Endothelial cell of umbilical vein (primary cell): ENCODE measurements around the gene R3HCC1L. TPM values are rescaled to one million over a fixed set of nuclear protein-coding genes. Genes with fewer than 3 reads are reported as not detected.

Experiments used
- BruUV-seq: library from RNA; stranded (reverse); fragments of 400-500 nt; replicated peaks from 2 replicates; lab custom pipeline; 2021; lab: Mats Ljungman, UMichigan
- CTCF ChIA-PET: fragments of 300-600, 350-600 bp; sonication (Branson Sonifier 250); formaldehyde crosslinking; loops from one replicate; lab custom pipeline; 2021; ENCODE audit warnings: antibody characterized with exemption, inconsistent platforms; lab: Charles Lee
- POLR2A ChIA-PET: fragments of 300-600, 350-600 bp; sonication (Branson Sonifier 250); formaldehyde crosslinking; loops from one replicate; lab custom pipeline; 2021; ENCODE audit warnings: antibody characterized with exemption, inconsistent platforms; lab: Charles Lee
- DNase-seq: peaks from one replicate; pipeline ENCODE4 v3.0.0-alpha.2; 2011; ENCODE audit warnings: low read depth, low spot score
- FAIRE-seq: peaks from 2 replicates; lab custom pipeline; 2011; peaks lifted over from hg19 to GRCh38; lab: Jason Lieb, UNC
- H2AFZ ChIP-seq: 2 replicates; pipeline ENCODE4 v1.6.0; 2012; ENCODE audit warnings: low read depth, low read length, control low read depth, inconsistent platforms
- H3K27ac ChIP-seq: 2 replicates; pipeline ENCODE4 v1.5.1; 2011; ENCODE audit warnings: low read depth, mild to moderate bottlenecking, control low read depth, low read length, moderate library complexity; ENCODE audit not compliant: insufficient read depth
- H3K27me3 ChIP-seq, 2 experiments: 2 replicates each; pipeline versions ENCODE4 v1.6.0 to v1.6.1; 2011; ENCODE audit warnings: low read length in 2 of 2, mixed read lengths in 1 of 2; ENCODE audit not compliant: control insufficient read depth in 2 of 2, insufficient read depth in 2 of 2
- H3K36me3 ChIP-seq, 2 experiments: 2 replicates in 1 of 2; 3 replicates in 1 of 2; pipeline ENCODE4 v1.5.1; 2011; ENCODE audit warnings: low read length in 2 of 2, mild to moderate bottlenecking in 1 of 2, moderate library complexity in 1 of 2; ENCODE audit not compliant: control insufficient read depth in 2 of 2, insufficient read depth in 2 of 2; ENCODE audit errors: extremely low read depth in 1 of 2
- H3K4me1 ChIP-seq: 3 replicates; pipeline ENCODE4 v1.5.1; 2011; ENCODE audit warnings: mild to moderate bottlenecking, low read length; ENCODE audit not compliant: control insufficient read depth, insufficient read depth; ENCODE audit errors: extremely low read depth
- H3K4me2 ChIP-seq: 2 replicates; pipeline ENCODE4 v1.6.1; 2011; ENCODE audit warnings: low read length, control low read depth, mixed read lengths; ENCODE audit not compliant: insufficient read depth
- H3K4me3 ChIP-seq, 3 experiments: fragments of 200-600 bp in 1 of 3; sonication (generic), shearing (Covaris generic) in 1 of 3; replicated peaks in 1 of 3; 2 replicates each; pipeline ENCODE4 v1.5.1; 2011 to 2016; ENCODE audit warnings: control low read depth in 3 of 3, low read length in 3 of 3, mild to moderate bottlenecking in 2 of 3, inconsistent platforms in 1 of 3, low read depth in 1 of 3, moderate library complexity in 1 of 3; ENCODE audit not compliant: insufficient read depth in 1 of 3
- H3K79me2 ChIP-seq: 2 replicates; pipeline ENCODE4 v1.6.0; 2012; ENCODE audit warnings: low read length, inconsistent platforms; ENCODE audit not compliant: control insufficient read depth, insufficient read depth
- H3K9ac ChIP-seq: replicated peaks from 2 replicates; pipeline ENCODE3; 2011; ENCODE audit warnings: low read length, control low read depth; ENCODE audit not compliant: insufficient read depth; ENCODE audit errors: extremely low read depth
- H3K9me1 ChIP-seq: replicated peaks from 3 replicates; pipeline ENCODE4 v1.6.0; 2011; ENCODE audit warnings: mild to moderate bottlenecking, low read length; ENCODE audit not compliant: control insufficient read depth, insufficient read depth; ENCODE audit errors: extremely low read depth
- H3K9me3 ChIP-seq: replicated peaks from 2 replicates; pipeline ENCODE4 v1.5.1; 2012; ENCODE audit warnings: low read length, inconsistent platforms; ENCODE audit not compliant: control insufficient read depth, insufficient read depth
- H4K20me1 ChIP-seq: replicated peaks from 2 replicates; pipeline ENCODE3; 2011; ENCODE audit warnings: mild to moderate bottlenecking, low read length; ENCODE audit not compliant: control insufficient read depth, insufficient read depth; ENCODE audit errors: extremely low read depth
- EZH2 ChIP-seq: IDR thresholded peaks from 2 replicates; pipeline ENCODE4 v1.6.1; 2012; ENCODE audit warnings: borderline replicate concordance, low read depth, mild to moderate bottlenecking, moderate library complexity, low read length, inconsistent platforms; ENCODE audit not compliant: severe bottlenecking
- FOS ChIP-seq: IDR thresholded peaks from 2 replicates; pipeline ENCODE4 v1.6.1; 2011; ENCODE audit warnings: mild to moderate bottlenecking, low read length, moderate library complexity, borderline replicate concordance; ENCODE audit not compliant: insufficient read depth
- GATA2 ChIP-seq: IDR thresholded peaks from 2 replicates; pipeline ENCODE4 v1.7.0; 2011; ENCODE audit warnings: low read depth, mild to moderate bottlenecking, moderate library complexity, mixed read lengths, low read length; ENCODE audit not compliant: insufficient read length, insufficient read depth
- JUN ChIP-seq: IDR thresholded peaks from 2 replicates; pipeline ENCODE4 v1.6.1; 2011; ENCODE audit warnings: borderline replicate concordance, low read depth; ENCODE audit not compliant: insufficient read length, insufficient read depth
- MYC ChIP-seq: IDR thresholded peaks from one replicate; pipeline ENCODE4 v1.6.1; 2011; ENCODE audit warnings: mild to moderate bottlenecking, low read depth, low read length
- POLR2A ChIP-seq: IDR thresholded peaks from 2 replicates; pipeline ENCODE4 v1.6.1; 2012; ENCODE audit warnings: low read depth, mild to moderate bottlenecking, control low read depth, low read length
- POLR2AphosphoS5 ChIP-seq: IDR thresholded peaks from 2 replicates; pipeline ENCODE4 v1.6.1; 2012; ENCODE audit warnings: low read depth, mild to moderate bottlenecking, control low read depth, low read length, moderate library complexity; ENCODE audit not compliant: insufficient read depth
- dilution Hi-C: fragments of 300-500 bp; cut with MboI; formaldehyde crosslinking; loops from one replicate; pipeline ENCODE4 v1.15.0; 2019; ENCODE audit warnings: low sequenced_read_pairs; ENCODE audit not compliant: extremely low pct_ligation_motif_present
- intact Hi-C: fragments of 100-400 bp; cut with micrococcal nuclease; formaldehyde crosslinking; loops from one replicate; pipeline ENCODE4 v1.10.0; 2022
- polyA plus RNA-seq, 4 experiments: library from polyadenylated mRNA; depleted of rRNA in 3 of 4; stranded (reverse) in 3 of 4; unstranded in 1 of 4; fragments of >200 nt; gene quantifications; 2 replicates each; pipeline versions ENCODE4 v1.2.1 to v1.2.3, GENCODE V29; 2011 to 2012; ENCODE audit warnings: missing spikeins in 1 of 4
- total RNA-seq: library from RNA; stranded (reverse); gene quantifications from 2 replicates; pipeline ENCODE4 v1.2.3, GENCODE V29; 2021
- TF ChIP-seq, protein P1 (sequence below), 2 donors: IDR thresholded peaks; 1 replicate in 1 of 2; 2 replicates in 1 of 2; pipeline ENCODE4 v1.5.1; 2011; ENCODE audit warnings: low read length in 2 of 2, mild to moderate bottlenecking in 2 of 2, moderate library complexity in 2 of 2, control low read depth in 1 of 2, inconsistent platforms in 1 of 2, low read depth in 1 of 2; ENCODE audit not compliant: insufficient read depth in 1 of 2; ENCODE audit errors: extremely low read depth in 1 of 2
- TF ChIP-seq, protein P2 (sequence below): IDR thresholded peaks from 2 replicates; pipeline ENCODE4 v1.6.1; 2011; ENCODE audit not compliant: insufficient read depth, insufficient read length

The R3HCC1L gene
- total and polyA plus RNA-seq, 2 donors (not counting 3 experiments of a cell fraction or from before 2014, with no cell fraction given): 6.3 to 12.4 TPM

DNA sequence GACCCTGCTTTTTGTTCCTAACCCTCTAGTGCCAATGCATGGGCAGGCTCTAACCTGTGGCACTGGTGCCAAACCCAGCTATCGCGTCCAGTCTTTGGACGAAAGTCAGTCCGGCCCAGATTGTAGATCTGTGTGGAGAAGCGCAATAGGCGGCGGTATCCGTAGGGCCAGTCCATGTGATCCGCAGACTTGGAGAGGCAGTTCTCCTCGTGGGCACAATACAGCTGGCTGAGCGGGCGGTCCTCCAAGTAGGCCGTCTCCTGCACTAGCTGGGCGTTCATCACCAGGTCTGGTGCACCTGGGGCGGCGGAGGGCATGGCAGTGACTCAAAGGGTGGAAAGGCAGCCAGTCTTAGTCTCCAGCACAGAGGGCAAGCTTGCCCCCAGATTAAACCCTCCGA lies 119.0 kb downstream of the R3HCC1L start:
- dilution Hi-C loops (no loop called here), intact Hi-C loops (no loop called here)
- CTCF ChIA-PET: interaction anchor here (0.6 to 1.6 kb wide), 3 partner anchors 11 to 962 kb away, joined by 3 to 5 read pairs (median 4); no protein-coding TSS in a partner anchor
- H3K79me2 ChIP-seq: no peaks in the 10 kb centered on the region
- BruUV-seq: no TSS peak
- no peak for FAIRE-seq
- POLR2A ChIA-PET: no interaction called here
- H3K9me1 ChIP-seq: no peaks in the 10 kb centered on the region
- DNase-seq: no peak
- peaks cover 0 to 2% of the 10 kb centered on the region in 2 experiments for H3K36me3 ChIP-seq
- no peaks in the 10 kb centered on the region for H4K20me1 ChIP-seq
- H3K4me1 ChIP-seq: no peaks in the 10 kb centered on the region
- no peak overlapping the region for H2AFZ ChIP-seq
- H3K9ac ChIP-seq: no peak overlapping the region
- TF ChIP-seq POLR2AphosphoS5 (no peak), JUN (no peak), MYC (no peak), POLR2A (no peak), GATA2 (no peak), EZH2 (no peak), FOS (no peak)
- TF ChIP-seq, protein P1, sequence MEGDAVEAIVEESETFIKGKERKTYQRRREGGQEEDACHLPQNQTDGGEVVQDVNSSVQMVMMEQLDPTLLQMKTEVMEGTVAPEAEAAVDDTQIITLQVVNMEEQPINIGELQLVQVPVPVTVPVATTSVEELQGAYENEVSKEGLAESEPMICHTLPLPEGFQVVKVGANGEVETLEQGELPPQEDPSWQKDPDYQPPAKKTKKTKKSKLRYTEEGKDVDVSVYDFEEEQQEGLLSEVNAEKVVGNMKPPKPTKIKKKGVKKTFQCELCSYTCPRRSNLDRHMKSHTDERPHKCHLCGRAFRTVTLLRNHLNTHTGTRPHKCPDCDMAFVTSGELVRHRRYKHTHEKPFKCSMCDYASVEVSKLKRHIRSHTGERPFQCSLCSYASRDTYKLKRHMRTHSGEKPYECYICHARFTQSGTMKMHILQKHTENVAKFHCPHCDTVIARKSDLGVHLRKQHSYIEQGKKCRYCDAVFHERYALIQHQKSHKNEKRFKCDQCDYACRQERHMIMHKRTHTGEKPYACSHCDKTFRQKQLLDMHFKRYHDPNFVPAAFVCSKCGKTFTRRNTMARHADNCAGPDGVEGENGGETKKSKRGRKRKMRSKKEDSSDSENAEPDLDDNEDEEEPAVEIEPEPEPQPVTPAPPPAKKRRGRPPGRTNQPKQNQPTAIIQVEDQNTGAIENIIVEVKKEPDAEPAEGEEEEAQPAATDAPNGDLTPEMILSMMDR (IDR thresholded peaks at IDR 0.05; ENCODE audit: extremely low read depth in 1 of 2, insufficient read depth in 1 of 2, low read depth in 1 of 2, low read length in 2 of 2): no peak
- TF ChIP-seq, protein P2, sequence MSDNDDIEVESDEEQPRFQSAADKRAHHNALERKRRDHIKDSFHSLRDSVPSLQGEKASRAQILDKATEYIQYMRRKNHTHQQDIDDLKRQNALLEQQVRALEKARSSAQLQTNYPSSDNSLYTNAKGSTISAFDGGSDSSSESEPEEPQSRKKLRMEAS: no peak
- no peak overlapping the region for H3K4me3 ChIP-seq
- H3K27ac ChIP-seq: no peak overlapping the region
- H3K27me3 ChIP-seq: no peaks in the 10 kb centered on the region
- no peak overlapping the region for H3K4me2 ChIP-seq
- H3K9me3 ChIP-seq: no peaks in the 10 kb centered on the region
